A549 (cell line): ENCODE data around the gene SIRT6. TPM values are rescaled to one million over a fixed set of nuclear protein-coding genes. Genes with fewer than 3 reads are reported as not detected.
A peak's percentile ranks its signal among the peaks of the same experiment; 100 is the strongest.

Experiments
- ATAC-seq, 2 experiments: fragments of 200-7000 bp in 1 of 2; fragments of >200 bp in 1 of 2; cut with Nextera tagmentation in 1 of 2; cut with Tn5 transposase in 1 of 2; 3 replicates each; pipeline versions ENCODE4 v1.8.0 to v1.9.1; 2018 to 2020; ENCODE audit warnings: mild to moderate bottlenecking in 1 of 2, moderate library complexity in 1 of 2
- CTCF ChIA-PET: fragments of 300-600 bp; sonication (Branson Sonifier 250); formaldehyde crosslinking; extraction: SDS; loops from one replicate; lab custom pipeline; 2021; ENCODE audit warnings: antibody characterized with exemption, inconsistent platforms; lab: Yijun Ruan, JAX
- POLR2A ChIA-PET: fragments of 350-600 bp; formaldehyde crosslinking; extraction: SDS; loops from one replicate; lab custom pipeline; 2021; ENCODE audit warnings: antibody characterized with exemption, inconsistent platforms; lab: Yijun Ruan, JAX
- DNase-seq, 2 experiments: peaks; one replicate each; pipeline versions ENCODE4 v3.0.0 to v3.0.0-alpha.2; 2011 to 2016; ENCODE audit warnings: low read depth in 1 of 2, low spot score in 1 of 2
- FAIRE-seq: peaks from 2 replicates; lab custom pipeline; 2011; peaks lifted over from hg19 to GRCh38; lab: Jason Lieb, UNC
- H3K27ac ChIP-seq, 2 experiments: fragments of >200 bp; sonication (Bioruptor Twin); formaldehyde crosslinking; 3 replicates each; pipeline ENCODE4 v1.5.1; 2016 to 2017
- H3K4me1 ChIP-seq: fragments of >200 bp; sonication (Bioruptor Twin); formaldehyde crosslinking; 3 replicates; pipeline ENCODE4 v1.6.1; 2016
- H3K4me2 ChIP-seq: fragments of >200 bp; sonication (Bioruptor Twin); formaldehyde crosslinking; 3 replicates; pipeline ENCODE4 v1.6.1; 2016
- H3K4me3 ChIP-seq: fragments of >200 bp; sonication (Bioruptor Twin); formaldehyde crosslinking; 3 replicates; pipeline ENCODE4 v1.5.1; 2016
- H3K9me3 ChIP-seq: fragments of >200 bp; sonication (Bioruptor Twin); formaldehyde crosslinking; 3 replicates; pipeline ENCODE4 v1.6.1; 2016
- CBX8 ChIP-seq: fragments of 200-600 bp; sonication (generic); IDR thresholded peaks from 2 replicates; pipeline ENCODE4 v1.6.1; 2016
- CTCF ChIP-seq: fragments of >200 bp; sonication (Bioruptor Twin); formaldehyde crosslinking; IDR thresholded peaks from 3 replicates; pipeline ENCODE4 v1.5.1; 2016
- EHMT2 ChIP-seq: fragments of 200-600 bp; sonication (generic); IDR thresholded peaks from 2 replicates; pipeline ENCODE4 v1.6.1; 2016; ENCODE audit warnings: antibody characterized with exemption, low read depth, mild to moderate bottlenecking, moderate library complexity
- FOSB ChIP-seq: fragments of 250-450 bp; sonication (Bioruptor Pico); IDR thresholded peaks from 2 replicates; pipeline ENCODE4 v1.5.0; 2020; ENCODE audit warnings: mild to moderate bottlenecking, moderate library complexity
- FOSL2 ChIP-seq, 2 experiments: fragments of 450-650 bp in 1 of 2; fragments of >200 bp in 1 of 2; sonication (Bioruptor Twin) in 1 of 2; formaldehyde crosslinking; IDR thresholded peaks; 2 replicates each; pipeline versions ENCODE4 v1.5.0 to v1.6.1; 2016 to 2020; ENCODE audit warnings: mild to moderate bottlenecking in 1 of 2, moderate library complexity in 1 of 2
- HDAC2 ChIP-seq: fragments of 200-600 bp; sonication (generic); IDR thresholded peaks from 2 replicates; pipeline ENCODE4 v1.6.1; 2016
- HES2 ChIP-seq: fragments of >200 bp; sonication (Bioruptor Twin); formaldehyde crosslinking; IDR thresholded peaks from 2 replicates; pipeline ENCODE4 v1.6.1; 2016
- JUN ChIP-seq, 2 experiments: fragments of >200 bp; sonication (Bioruptor Twin); formaldehyde crosslinking; IDR thresholded peaks; 2 replicates in 1 of 2; 3 replicates in 1 of 2; pipeline ENCODE4 v1.6.1; 2016 to 2017
- JUNB ChIP-seq: fragments of >200 bp; sonication (Bioruptor Twin); formaldehyde crosslinking; IDR thresholded peaks from 2 replicates; pipeline ENCODE4 v1.6.1; 2016
- MYC ChIP-seq: IDR thresholded peaks from 2 replicates; pipeline ENCODE4 v1.6.1; 2012; ENCODE audit warnings: mild to moderate bottlenecking, inconsistent platforms, low read length, improper control_type of control experiment, borderline replicate concordance
- NFE2L2 ChIP-seq: fragments of 150-350 bp; conservative IDR thresholded peaks from 2 replicates; pipeline ENCODE4 v1.6.1; 2014; ENCODE audit warnings: low read length
- NPAS2 ChIP-seq: fragments of 250-450 bp; sonication (Bioruptor Pico); IDR thresholded peaks from 2 replicates; pipeline ENCODE4 v1.8.0; 2022; ENCODE audit warnings: mild to moderate bottlenecking, moderate library complexity, borderline replicate concordance
- PHF8 ChIP-seq: fragments of 200-600 bp; sonication (generic); IDR thresholded peaks from 2 replicates; pipeline ENCODE4 v1.6.1; 2016; ENCODE audit warnings: low read depth, mild to moderate bottlenecking, antibody characterized with exemption, moderate library complexity, borderline replicate concordance
- RFX5 ChIP-seq: fragments of 450-650 bp; IDR thresholded peaks from 2 replicates; pipeline ENCODE4 v1.7.1; 2014; ENCODE audit warnings: antibody characterized with exemption, mild to moderate bottlenecking, moderate library complexity
- TFCP2L1 ChIP-seq: fragments of 250-450 bp; sonication (Bioruptor Pico); IDR thresholded peaks from 2 replicates; pipeline ENCODE4 v1.5.0; 2021; ENCODE audit warnings: mild to moderate bottlenecking
- TP53 ChIP-seq: fragments of 250-450 bp; sonication (Bioruptor Pico); IDR thresholded peaks from 2 replicates; pipeline ENCODE4 v1.5.0; 2021; ENCODE audit warnings: mild to moderate bottlenecking, moderate library complexity
- ZFP36 ChIP-seq: fragments of 450-650 bp; IDR thresholded peaks from 2 replicates; pipeline ENCODE4 v1.6.1; 2014; ENCODE audit warnings: borderline replicate concordance; ENCODE audit not compliant: partially characterized antibody
- ZSCAN20 ChIP-seq: fragments of 250-450 bp; sonication (Bioruptor Pico); IDR thresholded peaks from 2 replicates; pipeline ENCODE4 v1.8.0; 2022; ENCODE audit warnings: mild to moderate bottlenecking, moderate library complexity
- WGBS: methylation state at CpG from one replicate; pipeline ENCODE4 v1.1.6; 2017; ENCODE audit errors: missing lambda C conversion rate; 5-methylcytosine and 5-hydroxymethylcytosine counted together
- polyA plus RNA-seq, 4 experiments: library from polyadenylated mRNA; depleted of rRNA in 3 of 4; stranded (reverse); fragments of >200 nt; fragmentation: RNase III in 1 of 4; extraction: RNeasy Plus Mini Kit Qiagen cat#74134 plus additional on column Dnase treatment in 1 of 4; gene quantifications; 2 replicates in 3 of 4; 3 replicates in 1 of 4; pipeline ENCODE4 v1.2.3, GENCODE V29; 2011 to 2017
- TF ChIP-seq, protein P1 (sequence below): fragments of 250-450 bp; sonication (Bioruptor Pico); IDR thresholded peaks from 2 replicates; pipeline ENCODE4 v1.5.0; 2020; ENCODE audit warnings: low read depth, mild to moderate bottlenecking, moderate library complexity
- TF ChIP-seq, protein P2 (sequence below): fragments of 200-600 bp; sonication (generic); IDR thresholded peaks from 2 replicates; pipeline ENCODE4 v1.6.1; 2016; ENCODE audit warnings: antibody characterized with exemption, mild to moderate bottlenecking, moderate library complexity

SIRT6 gene
- polyA plus RNA-seq, 2 of the 4 experiments (the other 2 are of a cell fraction) = 11.7 to 21.6 TPM

GRCh38 chr19:4185413-4186086 lies 3.2 kb upstream of the SIRT6 start:
- DNase-seq (no peak), FAIRE-seq (no peak), ATAC-seq (no peak)
- H3K4me1 ChIP-seq = peaks cover 11% of the 10 kb centered on the region; the same call in 2 of the 3 replicates
- CTCF ChIA-PET = interaction anchor here (1.0 to 1.5 kb wide), 3 partner anchors 25 to 46 kb away, joined by 4 to 5 read pairs (median 4); no protein-coding TSS in a partner anchor
- H3K4me2 ChIP-seq = no peak overlapping the region
- POLR2A ChIA-PET = no interaction called here
- no peak overlapping the region for H3K4me3 ChIP-seq
- H3K27ac ChIP-seq = no peak overlapping the region
- no peaks in the 10 kb centered on the region for H3K9me3 ChIP-seq
- 81% methylated on average over 6 of the region's 9 CpGs for WGBS
- no peak for TF ChIP-seq RFX5
- TF ChIP-seq, protein P1, sequence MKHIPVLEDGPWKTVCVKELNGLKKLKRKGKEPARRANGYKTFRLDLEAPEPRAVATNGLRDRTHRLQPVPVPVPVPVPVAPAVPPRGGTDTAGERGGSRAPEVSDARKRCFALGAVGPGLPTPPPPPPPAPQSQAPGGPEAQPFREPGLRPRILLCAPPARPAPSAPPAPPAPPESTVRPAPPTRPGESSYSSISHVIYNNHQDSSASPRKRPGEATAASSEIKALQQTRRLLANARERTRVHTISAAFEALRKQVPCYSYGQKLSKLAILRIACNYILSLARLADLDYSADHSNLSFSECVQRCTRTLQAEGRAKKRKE (CRISPR knock-in tag) = no peak

- Histone ChIP-seq H3K4me2 (no peak overlapping the region), H3K27ac (no peak overlapping the region), H3K4me1 (peaks cover 11% of the 10 kb centered on the region; the same call in 2 of the 3 replicates), H3K4me3 (no peak overlapping the region), H3K9me3 (no peaks in the 10 kb centered on the region)
- WGBS = 75% methylated on average over 2 of the region's 2 CpGs
- DNase-seq (no peak), FAIRE-seq (no peak), ATAC-seq (no peak)
- no peak for TF ChIP-seq FOSB (CRISPR knock-in tag)
- TF ChIP-seq PHF8 = no peak
- TF ChIP-seq JUNB = no peak
- no peak for TF ChIP-seq CTCF
- TF ChIP-seq MYC = no peak
- CTCF ChIA-PET = interaction anchor here (0.7 to 1.3 kb wide), 2 partner anchors 24 to 47 kb away, joined by 3 read pairs; no protein-coding TSS in a partner anchor
- POLR2A ChIA-PET = no interaction called here
Observed at GRCh38 chr19:4184718-4185352, 2.5 kb upstream of the SIRT6 start.

DNA sequence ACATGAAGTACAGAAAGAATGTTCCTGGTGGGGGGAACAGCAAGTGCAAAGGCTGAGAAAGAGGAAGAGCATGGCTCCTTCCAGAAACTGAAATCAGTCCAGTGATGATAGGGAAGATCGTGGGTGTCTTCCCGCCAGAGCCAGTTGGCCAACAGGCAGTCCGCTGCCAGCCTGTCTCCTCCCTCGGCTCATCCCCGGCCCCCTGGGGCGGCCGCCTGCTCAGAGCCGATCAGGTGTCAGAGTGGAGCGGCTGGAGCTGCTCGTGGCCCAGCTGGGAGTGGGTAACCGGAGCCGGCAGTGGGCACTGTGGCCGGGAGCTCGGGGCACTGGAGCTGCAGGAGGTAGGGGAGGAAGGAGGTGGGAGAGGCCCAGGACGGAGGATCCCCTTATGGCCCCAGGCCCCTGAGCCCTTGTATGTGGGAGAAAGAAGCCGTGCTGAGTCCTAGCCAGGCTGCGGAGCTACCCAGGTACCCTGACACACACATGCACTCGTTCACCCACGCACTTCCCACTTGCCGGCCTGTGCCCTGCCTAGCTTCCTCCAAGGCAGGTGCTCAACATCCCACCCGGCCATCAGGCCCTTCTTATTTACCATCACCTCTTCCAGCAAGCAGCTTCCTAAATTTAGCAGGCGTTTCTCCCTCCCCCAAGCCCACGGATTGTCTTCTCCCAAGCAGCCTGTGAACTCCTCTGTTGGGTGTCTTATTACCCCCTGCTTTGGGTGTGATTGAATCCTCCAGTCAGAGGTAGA lies 1.8 kb upstream of the SIRT6 start:
- WGBS = 49% methylated on average over 20 of the region's 23 CpGs
- ATAC-seq (no peak), DNase-seq (no peak), FAIRE-seq (no peak)
- Histone ChIP-seq H3K4me1 (peaks cover 11% of the 10 kb centered on the region; the same call in 2 of the 3 replicates), H3K4me3 (no peak overlapping the region), H3K9me3 (no peaks in the 10 kb centered on the region), H3K27ac (no peak overlapping the region), H3K4me2 (no peak overlapping the region)
- ChIA-PET CTCF (interaction anchor here (0.6 to 1.3 kb wide), 3 partner anchors 24 to 79 kb away, joined by 3 read pairs; no protein-coding TSS in a partner anchor), POLR2A (no interaction called here)
- no peak for TF ChIP-seq EHMT2

- DNase-seq = no peak
- POLR2A ChIA-PET = no interaction called here
- no peak for FAIRE-seq
- CTCF ChIA-PET = no interaction called here
- no peak for ATAC-seq
- H3K4me3 ChIP-seq = peak overlapping the region; percentile 76; the same call in 2 of the 3 replicates
- H3K9me3 ChIP-seq = no peaks in the 10 kb centered on the region
- WGBS = 74% methylated on average over 2 of the region's 2 CpGs
- peak overlapping the region; percentile 85 to 97; a peak in 3 of 6 replicates for H3K27ac ChIP-seq
- H3K4me1 ChIP-seq = peaks cover 9% of the 10 kb centered on the region; the same call in 2 of the 3 replicates
- peak overlapping the region; percentile 89 for H3K4me2 ChIP-seq
- TF ChIP-seq TP53 (CRISPR knock-in tag) (no peak), JUN (IDR thresholded peaks at IDR 0.05) (no peak), ZFP36 (no peak), CBX8 (no peak), HDAC2 (no peak), NPAS2 (CRISPR knock-in tag) (no peak), EHMT2 (no peak), NFE2L2 (no peak), HES2 (no peak), FOSL2 (IDR thresholded peaks at IDR 0.05) (no peak), FOSL2 (CRISPR knock-in tag; IDR thresholded peaks at IDR 0.05) (no peak), TFCP2L1 (CRISPR knock-in tag) (no peak), ZSCAN20 (CRISPR knock-in tag) (no peak)
- TF ChIP-seq, protein P2, sequence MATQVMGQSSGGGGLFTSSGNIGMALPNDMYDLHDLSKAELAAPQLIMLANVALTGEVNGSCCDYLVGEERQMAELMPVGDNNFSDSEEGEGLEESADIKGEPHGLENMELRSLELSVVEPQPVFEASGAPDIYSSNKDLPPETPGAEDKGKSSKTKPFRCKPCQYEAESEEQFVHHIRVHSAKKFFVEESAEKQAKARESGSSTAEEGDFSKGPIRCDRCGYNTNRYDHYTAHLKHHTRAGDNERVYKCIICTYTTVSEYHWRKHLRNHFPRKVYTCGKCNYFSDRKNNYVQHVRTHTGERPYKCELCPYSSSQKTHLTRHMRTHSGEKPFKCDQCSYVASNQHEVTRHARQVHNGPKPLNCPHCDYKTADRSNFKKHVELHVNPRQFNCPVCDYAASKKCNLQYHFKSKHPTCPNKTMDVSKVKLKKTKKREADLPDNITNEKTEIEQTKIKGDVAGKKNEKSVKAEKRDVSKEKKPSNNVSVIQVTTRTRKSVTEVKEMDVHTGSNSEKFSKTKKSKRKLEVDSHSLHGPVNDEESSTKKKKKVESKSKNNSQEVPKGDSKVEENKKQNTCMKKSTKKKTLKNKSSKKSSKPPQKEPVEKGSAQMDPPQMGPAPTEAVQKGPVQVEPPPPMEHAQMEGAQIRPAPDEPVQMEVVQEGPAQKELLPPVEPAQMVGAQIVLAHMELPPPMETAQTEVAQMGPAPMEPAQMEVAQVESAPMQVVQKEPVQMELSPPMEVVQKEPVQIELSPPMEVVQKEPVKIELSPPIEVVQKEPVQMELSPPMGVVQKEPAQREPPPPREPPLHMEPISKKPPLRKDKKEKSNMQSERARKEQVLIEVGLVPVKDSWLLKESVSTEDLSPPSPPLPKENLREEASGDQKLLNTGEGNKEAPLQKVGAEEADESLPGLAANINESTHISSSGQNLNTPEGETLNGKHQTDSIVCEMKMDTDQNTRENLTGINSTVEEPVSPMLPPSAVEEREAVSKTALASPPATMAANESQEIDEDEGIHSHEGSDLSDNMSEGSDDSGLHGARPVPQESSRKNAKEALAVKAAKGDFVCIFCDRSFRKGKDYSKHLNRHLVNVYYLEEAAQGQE = no peak
Observed at GRCh38 chr19:4181053-4181508, 1.3 kb downstream of the SIRT6 start.
